ENCODE results near the gene ADCY10.

DNA sequence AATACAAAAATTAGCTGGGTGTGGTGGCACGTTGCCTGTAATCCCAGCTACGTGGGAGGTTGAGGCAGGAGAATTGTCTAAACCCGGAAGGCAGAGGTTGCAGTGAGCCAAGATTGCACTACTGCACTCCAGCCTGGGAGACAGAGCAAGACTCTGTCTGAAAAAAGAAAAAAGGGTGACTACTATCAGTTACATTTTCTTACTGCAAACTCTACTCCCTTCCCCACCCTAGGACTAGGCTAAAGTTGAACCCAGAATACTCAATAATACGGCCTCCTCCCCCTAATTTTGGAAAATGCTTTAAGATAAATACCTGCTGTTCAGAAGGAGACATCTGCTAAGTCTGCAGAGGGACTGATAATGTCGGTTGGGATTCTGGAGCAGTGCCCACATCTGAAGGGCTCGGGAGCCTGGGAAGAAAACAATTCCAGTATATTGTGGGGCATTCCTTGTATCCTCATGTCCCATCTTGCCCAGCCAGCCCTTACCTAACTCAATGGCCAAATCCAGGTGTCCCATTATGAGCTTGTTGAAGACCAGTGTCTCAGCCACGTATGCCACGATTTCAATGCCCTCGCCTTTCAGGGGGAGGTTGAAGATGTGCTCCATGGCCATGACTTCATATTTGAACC is 89.7 kb downstream of the ADCY10 start:
- no peak for TF ChIP-seq CTCF (conservative IDR thresholded peaks at IDR 0.05; ENCODE audit: low read depth, low read length)
- TF ChIP-seq CEBPB (IDR thresholded peaks at IDR 0.05; ENCODE audit: low read depth, low read length), result no peak
- TF ChIP-seq POLR2A (IDR thresholded peaks at IDR 0.05; ENCODE audit: low read depth, low read length), result no peak
- TF ChIP-seq RFX5 (IDR thresholded peaks at IDR 0.05; ENCODE audit: low read depth, low read length), result no peak

All from IMR-90 (cell line).